IMR-90 (cell line): ENCODE results near the gene GPX4. TPM values are rescaled to one million over a fixed set of nuclear protein-coding genes. Genes with fewer than 3 reads are reported as not detected.

Experiments used
- ATAC-seq: fragments of 200-7000 bp; cut with Tn5 transposase; 2 replicates; pipeline ENCODE4 v1.9.1; 2020; ENCODE audit warnings: low read depth, mild to moderate bottlenecking, moderate library complexity
- BruUV-seq: library from RNA; stranded (reverse); fragments of 400-500 nt; replicated peaks from 2 replicates; lab custom pipeline; 2021; lab: Mats Ljungman, UMichigan
- CTCF ChIA-PET: fragments of 300-600 bp; formaldehyde crosslinking; extraction: SDS; loops from one replicate; lab custom pipeline; 2021; ENCODE audit warnings: antibody characterized with exemption; lab: Yijun Ruan, JAX
- POLR2A ChIA-PET: fragments of 300-600 bp; sonication (Branson Sonifier 250); formaldehyde crosslinking; loops from one replicate; lab custom pipeline; 2022; ENCODE audit warnings: antibody characterized with exemption; ENCODE audit not compliant: unreplicated experiment; lab: Charles Lee
- DNase-seq: peaks from one replicate; pipeline ENCODE4 v3.0.0; 2013
- H2AFZ ChIP-seq: replicated peaks from 2 replicates; pipeline ENCODE3; 2013; ENCODE audit warnings: low read length, mild to moderate bottlenecking; ENCODE audit not compliant: poor library complexity
- H2AK5ac ChIP-seq: 2 replicates; pipeline ENCODE4 v1.6.1; 2013; ENCODE audit warnings: low read depth, low read length, inconsistent platforms
- H2AK9ac ChIP-seq: replicated peaks from 2 replicates; pipeline ENCODE3; 2013; ENCODE audit warnings: mild to moderate bottlenecking, low read depth, low read length, moderate library complexity; ENCODE audit not compliant: poor library complexity
- H2BK120ac ChIP-seq: 2 replicates; pipeline ENCODE4 v1.6.1; 2013; ENCODE audit warnings: low read depth, low read length, inconsistent platforms
- H2BK15ac ChIP-seq: 3 replicates; pipeline ENCODE4 v1.6.1; 2013; ENCODE audit warnings: low read depth, low read length, inconsistent platforms
- H2BK20ac ChIP-seq: 2 replicates; pipeline ENCODE4 v1.6.1; 2013; ENCODE audit warnings: low read depth, mild to moderate bottlenecking, inconsistent platforms, low read length, moderate library complexity
- H2BK5ac ChIP-seq: 2 replicates; pipeline ENCODE4 v1.6.1; 2013; ENCODE audit warnings: mild to moderate bottlenecking, low read depth, low read length, inconsistent platforms; ENCODE audit not compliant: poor library complexity, severe bottlenecking
- H3K14ac ChIP-seq: replicated peaks from 2 replicates; pipeline ENCODE4 v1.6.1; 2013; ENCODE audit warnings: low read depth, low read length, inconsistent platforms
- H3K18ac ChIP-seq: 2 replicates; pipeline ENCODE4 v1.6.1; 2013; ENCODE audit warnings: low read depth, low read length, control low read depth
- H3K23ac ChIP-seq: 2 replicates; pipeline ENCODE4 v1.6.1; 2013; ENCODE audit warnings: low read depth, low read length, inconsistent platforms
- H3K27ac ChIP-seq: 2 replicates; pipeline ENCODE4 v1.5.1; 2013; ENCODE audit warnings: mild to moderate bottlenecking, control low read depth, low read length; ENCODE audit not compliant: insufficient read depth
- H3K27me3 ChIP-seq: 2 replicates; pipeline ENCODE4 v1.6.1; 2013; ENCODE audit warnings: low read length; ENCODE audit not compliant: control insufficient read depth, insufficient read depth
- H3K36me3 ChIP-seq: 2 replicates; pipeline ENCODE4 v1.6.1; 2013; ENCODE audit warnings: low read length, mixed read lengths; ENCODE audit not compliant: control insufficient read depth, insufficient read depth
- H3K4ac ChIP-seq: 2 replicates; pipeline ENCODE4 v1.6.1; 2013; ENCODE audit warnings: low read depth, low read length, inconsistent platforms
- H3K4me1 ChIP-seq: 2 replicates; pipeline ENCODE4 v1.6.1; 2013; ENCODE audit warnings: low read length, mixed read lengths; ENCODE audit not compliant: control insufficient read depth, insufficient read depth
- H3K4me2 ChIP-seq: 2 replicates; pipeline ENCODE4 v1.6.1; 2013; ENCODE audit warnings: low read depth, mild to moderate bottlenecking, control low read depth, low read length, moderate library complexity
- H3K4me3 ChIP-seq: 2 replicates; pipeline ENCODE4 v1.5.1; 2013; ENCODE audit warnings: low read depth, mild to moderate bottlenecking, control low read depth, low read length, moderate library complexity; ENCODE audit not compliant: insufficient read depth
- H3K56ac ChIP-seq: 2 replicates; pipeline ENCODE4 v1.6.1; 2013; ENCODE audit warnings: low read length, inconsistent platforms; ENCODE audit not compliant: insufficient read depth; ENCODE audit errors: extremely low read depth
- H3K79me1 ChIP-seq, 2 experiments: 2 replicates each; pipeline ENCODE4 v1.6.1; 2013; ENCODE audit warnings: low read length in 2 of 2, inconsistent platforms in 1 of 2, low read depth in 1 of 2
- H3K9ac ChIP-seq: 2 replicates; pipeline ENCODE4 v1.6.1; 2013; ENCODE audit warnings: low read depth, low read length, control low read depth
- H3K9me1 ChIP-seq: 2 replicates; pipeline ENCODE4 v1.6.1; 2013; ENCODE audit warnings: low read length, inconsistent platforms; ENCODE audit not compliant: insufficient read depth
- H3K9me3 ChIP-seq: 2 replicates; pipeline ENCODE4 v1.6.1; 2013; ENCODE audit warnings: low read length; ENCODE audit not compliant: control insufficient read depth, insufficient read depth
- H4K20me1 ChIP-seq: 2 replicates; pipeline ENCODE4 v1.6.1; 2013; ENCODE audit warnings: low read length, inconsistent platforms; ENCODE audit not compliant: insufficient read depth
- H4K5ac ChIP-seq: 2 replicates; pipeline ENCODE4 v1.6.1; 2013; ENCODE audit warnings: mild to moderate bottlenecking, low read depth, low read length, control low read depth
- H4K8ac ChIP-seq, 2 experiments: 2 replicates each; pipeline ENCODE4 v1.6.1; 2013; ENCODE audit warnings: low read depth in 2 of 2, low read length in 2 of 2, control low read depth in 1 of 2, inconsistent platforms in 1 of 2
- H4K91ac ChIP-seq: 2 replicates; pipeline ENCODE4 v1.6.1; 2013; ENCODE audit warnings: low read depth, low read length, inconsistent platforms; ENCODE audit not compliant: insufficient read depth
- CEBPB ChIP-seq: IDR thresholded peaks from 2 replicates; pipeline ENCODE4 v1.6.1; 2012; ENCODE audit warnings: low read depth, low read length, improper control_type of control experiment
- MAZ ChIP-seq: IDR thresholded peaks from 2 replicates; pipeline ENCODE4 v1.6.1; 2012; ENCODE audit warnings: low read depth, mild to moderate bottlenecking, low read length, improper control_type of control experiment, moderate library complexity, borderline replicate concordance
- MXI1 ChIP-seq: IDR thresholded peaks from 2 replicates; pipeline ENCODE4 v1.6.1; 2012; ENCODE audit warnings: low read depth, mild to moderate bottlenecking, low read length, moderate library complexity, borderline replicate concordance
- NFE2L2 ChIP-seq: fragments of 150-350 bp; IDR thresholded peaks from 2 replicates; pipeline ENCODE4 v1.6.1; 2016; ENCODE audit warnings: low read depth, mild to moderate bottlenecking, low read length
- POLR2A ChIP-seq: IDR thresholded peaks from 2 replicates; pipeline ENCODE4 v1.6.1; 2012; ENCODE audit warnings: mild to moderate bottlenecking, low read depth, low read length
- RAD21 ChIP-seq: IDR thresholded peaks from 2 replicates; pipeline ENCODE4 v1.6.1; 2012; ENCODE audit warnings: low read length, improper control_type of control experiment
- SMC3 ChIP-seq: fragments of 150-350 bp; IDR thresholded peaks from 2 replicates; pipeline ENCODE4 v1.6.1; 2016; ENCODE audit warnings: low read depth, mild to moderate bottlenecking, antibody characterized with exemption, low read length, moderate library complexity
- WGBS, 2 experiments: methylation state at CpG; one replicate each; pipeline versions ENCODE4 v1.1.5 to v1.1.7; 2013; ENCODE audit warnings: missing lambda C conversion rate in 2 of 2; ENCODE audit not compliant: insufficient read length in 1 of 2; ENCODE audit errors: extremely low coverage in 2 of 2; 5-methylcytosine and 5-hydroxymethylcytosine counted together
- dilution Hi-C: fragments of 300-500 bp; cut with HindIII; formaldehyde crosslinking; loops from one replicate; pipeline ENCODE4 v1.14.3; 2018; ENCODE audit warnings: low sequenced_read_pairs; ENCODE audit not compliant: unreplicated experiment
- in situ Hi-C: fragments of 300-500 bp; cut with MboI; formaldehyde crosslinking; loops from 3 replicates; pipeline ENCODE4 v1.14.3; 2019; ENCODE audit warnings: low sequenced_read_pairs, inconsistent platforms, mixed read lengths
- intact Hi-C: fragments of 100-400 bp; cut with micrococcal nuclease; formaldehyde crosslinking; loops from 2 replicates; pipeline ENCODE4 v1.10.0; 2022
- polyA plus RNA-seq, 3 experiments: library from polyadenylated mRNA; depleted of rRNA; stranded (reverse); fragments of >200 nt; gene quantifications; 2 replicates each; pipeline ENCODE4 v1.2.3, GENCODE V29; 2012; ENCODE audit warnings: low replicate concordance in 1 of 3
- total RNA-seq: library from RNA; depleted of rRNA; stranded (reverse); fragments of >200 nt; gene quantifications from 2 replicates; pipeline ENCODE4 v1.2.3, GENCODE V29; 2012
- TF ChIP-seq, protein P1 (sequence below): fragments of 150-350 bp; IDR thresholded peaks from 2 replicates; pipeline ENCODE4 v1.6.1; 2016; ENCODE audit warnings: low read depth, mild to moderate bottlenecking, low read length, moderate library complexity, borderline replicate concordance
- TF ChIP-seq, protein P2 (sequence below): fragments of 150-350 bp; IDR thresholded peaks from 2 replicates; pipeline ENCODE4 v1.6.1; 2017; ENCODE audit warnings: mild to moderate bottlenecking, antibody characterized with exemption, low read length, low read depth

The GPX4 gene
- total and polyA plus RNA-seq, 2 of the 4 experiments (the other 2 are of a cell fraction) = 357 to 1,083 TPM

- no peak for TF ChIP-seq SMC3
Observed at GRCh38 chr19:1081301-1082164, 22.3 kb upstream of the GPX4 start (continued).

DNA sequence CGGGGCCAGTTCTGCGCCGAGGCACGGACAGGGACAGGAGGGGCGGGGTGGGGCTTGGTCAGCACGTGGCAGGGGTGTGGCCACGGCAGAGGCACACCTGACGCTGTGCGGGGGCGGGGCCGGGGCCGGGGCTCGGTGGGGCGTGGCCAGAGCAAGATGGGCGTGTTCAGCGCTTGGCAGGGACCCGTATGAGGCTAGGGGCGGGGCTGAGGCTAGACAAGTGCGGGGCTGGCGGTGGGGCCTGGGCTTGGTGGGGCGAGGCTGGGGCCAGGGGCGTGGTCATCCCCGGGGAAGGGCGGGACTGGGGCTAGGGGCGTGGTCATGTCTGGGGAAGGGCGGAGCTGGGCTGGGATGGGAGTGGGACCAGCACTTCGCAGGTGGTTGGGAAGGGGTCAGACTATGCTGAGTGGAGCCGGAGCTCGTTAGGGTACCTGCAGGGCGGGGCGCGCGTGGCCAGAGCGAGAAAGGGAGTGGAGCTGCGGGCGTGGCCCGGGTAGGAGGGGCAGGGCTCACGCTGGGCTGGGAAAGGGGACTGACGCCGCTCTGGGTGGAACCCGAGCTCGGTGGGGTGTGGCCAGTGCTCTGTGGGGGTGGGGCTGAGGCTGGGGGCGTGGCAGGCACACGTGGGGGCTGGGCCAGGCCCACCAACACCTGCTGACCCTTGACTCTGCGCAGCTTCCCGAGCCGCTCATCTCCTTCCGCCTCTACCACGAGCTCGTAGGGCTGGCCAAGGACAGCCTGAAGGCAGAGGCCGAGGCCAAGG lies 21.4 kb upstream of the GPX4 start:
- Histone ChIP-seq H2BK5ac (no peak overlapping the region), H3K27me3 (no peaks in the 10 kb centered on the region), H3K4me2 (peak overlapping the region; percentile 80), H2AFZ (peak overlapping the region; percentile 87), H2AK9ac (no peak overlapping the region), H4K8ac (no peak overlapping the region), H3K4me1 (no peaks in the 10 kb centered on the region), H3K36me3 (peaks cover 4% of the 10 kb centered on the region; the same call in 1 of the 2 replicates), H3K4ac (no peak overlapping the region), H2BK20ac (no peak overlapping the region), H3K56ac (no peak overlapping the region), H3K9me1 (no peaks in the 10 kb centered on the region), H3K4me3 (peak overlapping the region; percentile 15; the same call in 1 of the 2 replicates), H3K23ac (no peak overlapping the region), H3K27ac (no peak overlapping the region), H4K20me1 (peaks cover 10% of the 10 kb centered on the region; the same call in 1 of the 2 replicates), H3K9me3 (no peaks in the 10 kb centered on the region), H2BK120ac (no peak overlapping the region), H2AK5ac (no peak overlapping the region), H4K91ac (no peak overlapping the region), H3K14ac (no peak overlapping the region), H3K79me1 (no peaks in the 10 kb centered on the region; a peak in 1 of 4 replicates), H2BK15ac (no peak overlapping the region; the same call in 2 of the 3 replicates), H3K18ac (no peak overlapping the region), H4K5ac (no peak overlapping the region), H3K9ac (no peak overlapping the region)
- POLR2A ChIA-PET = interaction anchor here (0.6 kb wide), 1 partner anchor 78 kb away, joined by 7 read pairs; no protein-coding TSS in a partner anchor
- DNase-seq (no peak), ATAC-seq (peak; percentile 71)
- CTCF ChIA-PET = no interaction called here
- in situ Hi-C loops = no loop called here
- intact Hi-C loops = no loop called here
- WGBS, 2 experiments = 28% methylated on average over 24 of the region's 51 CpGs; no CpG with 5 or more reads in 1 of the 2 experiments
- TF ChIP-seq, protein P1, sequence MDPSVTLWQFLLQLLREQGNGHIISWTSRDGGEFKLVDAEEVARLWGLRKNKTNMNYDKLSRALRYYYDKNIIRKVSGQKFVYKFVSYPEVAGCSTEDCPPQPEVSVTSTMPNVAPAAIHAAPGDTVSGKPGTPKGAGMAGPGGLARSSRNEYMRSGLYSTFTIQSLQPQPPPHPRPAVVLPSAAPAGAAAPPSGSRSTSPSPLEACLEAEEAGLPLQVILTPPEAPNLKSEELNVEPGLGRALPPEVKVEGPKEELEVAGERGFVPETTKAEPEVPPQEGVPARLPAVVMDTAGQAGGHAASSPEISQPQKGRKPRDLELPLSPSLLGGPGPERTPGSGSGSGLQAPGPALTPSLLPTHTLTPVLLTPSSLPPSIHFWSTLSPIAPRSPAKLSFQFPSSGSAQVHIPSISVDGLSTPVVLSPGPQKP = no peak
- TF ChIP-seq MXI1 (no peak), POLR2A (no peak), RAD21 (no peak), NFE2L2 (no peak), SMC3 (no peak), CEBPB (no peak), MAZ (no peak)
- TF ChIP-seq, protein P2, sequence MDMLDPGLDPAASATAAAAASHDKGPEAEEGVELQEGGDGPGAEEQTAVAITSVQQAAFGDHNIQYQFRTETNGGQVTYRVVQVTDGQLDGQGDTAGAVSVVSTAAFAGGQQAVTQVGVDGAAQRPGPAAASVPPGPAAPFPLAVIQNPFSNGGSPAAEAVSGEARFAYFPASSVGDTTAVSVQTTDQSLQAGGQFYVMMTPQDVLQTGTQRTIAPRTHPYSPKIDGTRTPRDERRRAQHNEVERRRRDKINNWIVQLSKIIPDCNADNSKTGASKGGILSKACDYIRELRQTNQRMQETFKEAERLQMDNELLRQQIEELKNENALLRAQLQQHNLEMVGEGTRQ = no peak
- dilution Hi-C loops = no loop called here
- no TSS peak for BruUV-seq
